H1 (cell line): ENCODE measurements around the gene OR2D2. TPM values are rescaled to one million over a fixed set of nuclear protein-coding genes. Genes with fewer than 3 reads are reported as not detected.

Source experiments
- CTCF ChIA-PET: fragments of 300-600 bp; sonication (Branson Sonifier 250); formaldehyde crosslinking; loops from one replicate; lab custom pipeline; 2021; ENCODE audit not compliant: partially characterized antibody; lab: Charles Lee
- POLR2A ChIA-PET: fragments of 300-600 bp; sonication (Branson Sonifier 250); formaldehyde crosslinking; loops from one replicate; lab custom pipeline; 2021; ENCODE audit warnings: inconsistent platforms; ENCODE audit not compliant: partially characterized antibody; lab: Charles Lee
- DNase-seq, 2 experiments: peaks; one replicate each; pipeline versions ENCODE4 v3.0.0 to v3.0.0-alpha.2; 2010 to 2022; ENCODE audit warnings: low spot score in 2 of 2, low read depth in 1 of 2, mixed read lengths in 1 of 2
- FAIRE-seq: peaks from 2 replicates; lab custom pipeline; 2011; peaks lifted over from hg19 to GRCh38; lab: Jason Lieb, UNC
- H2AFZ ChIP-seq: 2 replicates; pipeline ENCODE4 v1.8.1; 2012; ENCODE audit warnings: low read length, inconsistent platforms
- H2AK5ac ChIP-seq: 2 replicates; pipeline ENCODE4 v1.6.1; 2013; ENCODE audit warnings: low read depth, low read length
- H2BK120ac ChIP-seq: replicated peaks from 2 replicates; pipeline ENCODE3; 2013; ENCODE audit warnings: low read depth, low read length, inconsistent platforms
- H2BK12ac ChIP-seq: 2 replicates; pipeline ENCODE4 v1.6.1; 2013; ENCODE audit warnings: low read depth, low read length
- H2BK15ac ChIP-seq: 2 replicates; pipeline ENCODE4 v1.6.1; 2013; ENCODE audit warnings: low read length
- H2BK20ac ChIP-seq: 2 replicates; pipeline ENCODE4 v1.6.1; 2013; ENCODE audit warnings: low read length
- H2BK5ac ChIP-seq: 2 replicates; pipeline ENCODE4 v1.6.1; 2013; ENCODE audit warnings: low read depth, low read length
- H3K14ac ChIP-seq: 2 replicates; pipeline ENCODE4 v1.6.1; 2013; ENCODE audit warnings: inconsistent platforms; ENCODE audit not compliant: insufficient read length
- H3K18ac ChIP-seq: 2 replicates; pipeline ENCODE4 v1.6.1; 2013; ENCODE audit warnings: low read length; ENCODE audit errors: extremely low read depth
- H3K23ac ChIP-seq: 2 replicates; pipeline ENCODE4 v1.6.1; 2013; ENCODE audit warnings: inconsistent platforms; ENCODE audit not compliant: insufficient read length
- H3K23me2 ChIP-seq: 2 replicates; pipeline ENCODE4 v1.6.1; 2013; ENCODE audit warnings: low read depth, low read length
- H3K27ac ChIP-seq: 2 replicates; pipeline ENCODE4 v1.6.1; 2011; ENCODE audit warnings: low read depth, low read length, inconsistent platforms
- H3K27me3 ChIP-seq, 4 experiments: replicated peaks in 1 of 4; 1 replicate in 1 of 4; 2 replicates in 3 of 4; pipeline versions ENCODE4 v1.6.1 to v1.8.1; 2011 to 2013; ENCODE audit warnings: low read length in 3 of 4, mild to moderate bottlenecking in 3 of 4, inconsistent platforms in 2 of 4, mixed read lengths in 2 of 4, moderate library complexity in 1 of 4; ENCODE audit not compliant: control insufficient read depth in 3 of 4, insufficient read depth in 3 of 4; ENCODE audit errors: extremely low read depth in 1 of 4
- H3K36me3 ChIP-seq, 4 experiments: 2 replicates each; pipeline versions ENCODE4 v1.6.1 to v1.8.1; 2011 to 2013; ENCODE audit warnings: mild to moderate bottlenecking in 4 of 4, low read length in 3 of 4, moderate library complexity in 2 of 4, control low read depth in 1 of 4, inconsistent platforms in 1 of 4; ENCODE audit not compliant: insufficient read depth in 4 of 4, control insufficient read depth in 2 of 4
- H3K4ac ChIP-seq: replicated peaks from 2 replicates; pipeline ENCODE3; 2013; ENCODE audit warnings: low read length, low read depth, mixed read lengths, inconsistent platforms; ENCODE audit not compliant: insufficient read length
- H3K4me1 ChIP-seq, 4 experiments: replicated peaks in 1 of 4; 1 replicate in 1 of 4; 2 replicates in 3 of 4; pipeline versions ENCODE4 v1.6.1 to v1.8.1; 2011 to 2013; ENCODE audit warnings: low read length in 3 of 4, inconsistent platforms in 2 of 4, mixed read lengths in 1 of 4; ENCODE audit not compliant: insufficient read depth in 4 of 4, control insufficient read depth in 3 of 4
- H3K4me2 ChIP-seq, 2 experiments: 2 replicates each; pipeline versions ENCODE4 v1.6.1 to v1.8.1; 2011 to 2013; ENCODE audit warnings: low read depth in 2 of 2, low read length in 2 of 2, control low read depth in 1 of 2, inconsistent platforms in 1 of 2, mild to moderate bottlenecking in 1 of 2; ENCODE audit not compliant: insufficient read depth in 1 of 2
- H3K4me3 ChIP-seq, 4 experiments: fragments of 200-600, 300-600 bp in 1 of 4; sonication (generic), shearing (Covaris generic), sonication (Bioruptor Twin) in 1 of 4; 2 replicates each; pipeline versions ENCODE4 v1.5.1 to v1.8.1; 2011 to 2016; ENCODE audit warnings: low read length in 4 of 4, low read depth in 3 of 4, control low read depth in 2 of 4, inconsistent platforms in 2 of 4, mild to moderate bottlenecking in 2 of 4, mixed read lengths in 1 of 4, moderate library complexity in 1 of 4; ENCODE audit not compliant: insufficient read depth in 2 of 4; ENCODE audit errors: extremely low read depth in 1 of 4
- H3K56ac ChIP-seq: replicated peaks from 2 replicates; pipeline ENCODE3; 2013; ENCODE audit warnings: low read depth, mild to moderate bottlenecking, mixed read lengths, low read length, inconsistent platforms; ENCODE audit not compliant: insufficient read length
- H3K79me1 ChIP-seq: 2 replicates; pipeline ENCODE4 v1.6.1; 2013; ENCODE audit warnings: low read depth, low read length, control low read depth
- H3K79me2 ChIP-seq, 2 experiments: 2 replicates each; pipeline versions ENCODE4 v1.6.1 to v1.8.1; 2012 to 2013; ENCODE audit warnings: low read length in 2 of 2, mild to moderate bottlenecking in 2 of 2, inconsistent platforms in 1 of 2; ENCODE audit not compliant: insufficient read depth in 2 of 2, control insufficient read depth in 1 of 2
- H3K9ac ChIP-seq, 4 experiments: replicated peaks in 1 of 4; 1 replicate in 1 of 4; 2 replicates in 3 of 4; pipeline versions ENCODE4 v1.6.1 to v1.8.1; 2011 to 2013; ENCODE audit warnings: low read depth in 3 of 4, low read length in 3 of 4, control low read depth in 2 of 4, mild to moderate bottlenecking in 2 of 4, moderate library complexity in 2 of 4, inconsistent platforms in 1 of 4; ENCODE audit errors: extremely low read depth in 1 of 4
- H3K9me3 ChIP-seq, 2 experiments: 2 replicates each; pipeline versions ENCODE4 v1.6.1 to v1.8.1; 2012 to 2013; ENCODE audit warnings: mild to moderate bottlenecking in 2 of 2, moderate library complexity in 2 of 2, control low read depth in 1 of 2, inconsistent platforms in 1 of 2, low read depth in 1 of 2, low read length in 1 of 2, mixed read lengths in 1 of 2; ENCODE audit not compliant: insufficient read depth in 2 of 2
- H4K20me1 ChIP-seq, 2 experiments: replicated peaks in 1 of 2; 2 replicates each; pipeline versions ENCODE3 to v1.8.1; 2011 to 2013; ENCODE audit warnings: inconsistent platforms in 2 of 2, low read length in 2 of 2, mild to moderate bottlenecking in 1 of 2; ENCODE audit not compliant: insufficient read depth in 2 of 2, control insufficient read depth in 1 of 2
- H4K5ac ChIP-seq: 2 replicates; pipeline ENCODE4 v1.6.1; 2013; ENCODE audit warnings: low read length, low read depth, mixed read lengths, inconsistent platforms; ENCODE audit not compliant: insufficient read length
- H4K8ac ChIP-seq: 2 replicates; pipeline ENCODE4 v1.8.0; 2013; ENCODE audit warnings: mild to moderate bottlenecking, moderate library complexity, low read length, inconsistent platforms; ENCODE audit not compliant: insufficient read depth; ENCODE audit errors: extremely low read depth
- H4K91ac ChIP-seq: replicated peaks from 2 replicates; pipeline ENCODE3; 2013; ENCODE audit warnings: low read length, mixed read lengths, inconsistent platforms; ENCODE audit not compliant: insufficient read length
- ASH2L ChIP-seq: fragments of 200-600, 300-600 bp; sonication (generic); IDR thresholded peaks from one replicate; pipeline ENCODE4 v1.7.1; 2017; ENCODE audit warnings: low read length
- BACH1 ChIP-seq: IDR thresholded peaks from 2 replicates; pipeline ENCODE4 v1.6.1; 2012; ENCODE audit warnings: low read length, improper control_type of control experiment
- CBX5 ChIP-seq: fragments of 300-800, 300-1000 bp; sonication (generic); IDR thresholded peaks from 2 replicates; pipeline ENCODE4 v1.7.1; 2016; ENCODE audit warnings: antibody characterized with exemption, low read length, low read depth
- CTCF ChIP-seq, 3 experiments: IDR thresholded peaks; 1 replicate in 2 of 3; 2 replicates in 1 of 3; pipeline versions ENCODE4 v1.5.1 to v1.6.1; 2011; ENCODE audit warnings: low read length in 3 of 3, mild to moderate bottlenecking in 3 of 3, inconsistent platforms in 2 of 3, low read depth in 1 of 3, moderate library complexity in 1 of 3; ENCODE audit not compliant: insufficient read depth in 1 of 3; ENCODE audit errors: control extremely low read depth in 1 of 3
- HDAC2 ChIP-seq, 2 experiments: fragments of 300-600 bp in 1 of 2; sonication (generic) in 1 of 2; IDR thresholded peaks; 2 replicates each; pipeline ENCODE4 v1.6.1; 2011 to 2012; ENCODE audit warnings: low read depth in 2 of 2, low read length in 2 of 2, mild to moderate bottlenecking in 2 of 2, moderate library complexity in 2 of 2, borderline replicate concordance in 1 of 2, inconsistent platforms in 1 of 2
- POU5F1 ChIP-seq: IDR thresholded peaks from 2 replicates; pipeline ENCODE4 v1.6.1; 2011; ENCODE audit warnings: low read depth, mild to moderate bottlenecking, low read length, moderate library complexity
- RAD21 ChIP-seq, 2 experiments: IDR thresholded peaks in 1 of 2; conservative IDR thresholded peaks in 1 of 2; 2 replicates each; pipeline ENCODE4 v1.6.1; 2011; ENCODE audit warnings: low read depth in 2 of 2, low read length in 2 of 2, improper control_type of control experiment in 1 of 2, inconsistent platforms in 1 of 2, mild to moderate bottlenecking in 1 of 2, moderate library complexity in 1 of 2
- RXRA ChIP-seq: IDR thresholded peaks from 2 replicates; pipeline ENCODE4 v1.6.1; 2011; ENCODE audit warnings: low read depth, mild to moderate bottlenecking, low read length, moderate library complexity; ENCODE audit not compliant: insufficient read depth
- SP1 ChIP-seq: IDR thresholded peaks from 2 replicates; pipeline ENCODE4 v1.6.1; 2011; ENCODE audit warnings: low read depth, low read length
- WGBS, 2 experiments: shearing (Covaris generic) in 1 of 2; methylation state at CpG; one replicate each; pipeline versions ENCODE4 v1.1.6 to v1.1.7; 2013 to 2015; ENCODE audit warnings: low lambda C conversion rate in 2 of 2, mixed read lengths in 2 of 2, inconsistent platforms in 1 of 2, low coverage in 1 of 2, missing lambda C conversion rate in 1 of 2; ENCODE audit not compliant: insufficient replicate concordance in 2 of 2, insufficient coverage in 1 of 2, insufficient read length in 1 of 2; ENCODE audit errors: extremely low coverage in 1 of 2, missing lambda C conversion rate in 1 of 2; 5-methylcytosine and 5-hydroxymethylcytosine counted together
- polyA plus RNA-seq, 7 experiments: library from polyadenylated mRNA; depleted of rRNA in 3 of 7; stranded (reverse) in 5 of 7; unstranded in 2 of 7; fragments of >200 nt in 5 of 7; fragments of 200-250 nt in 2 of 7; gene quantifications; 1 replicate in 5 of 7; 2 replicates in 1 of 7; 4 replicates in 1 of 7; pipeline versions ENCODE4 v1.2.1 to v1.2.3, GENCODE V29; 2011 to 2013; ENCODE audit warnings: missing spikeins in 2 of 7, mixed read lengths in 2 of 7
- total RNA-seq: library from RNA; stranded (reverse); fragmentation: NEBNext Ultra II Directional; extraction: Animal tissue kit (Norgen Biotek cat#: 25700); gene quantifications from 2 replicates; pipeline ENCODE4 v1.2.1, GENCODE V29; 2021

The OR2D2 gene
- total and polyA plus RNA-seq, 2 of the 8 experiments (the other 6 are each of a cell fraction or from before 2014, with no cell fraction given), result 0.15 TPM; not detected in 1

- no peaks in the 10 kb centered on the region for H4K20me1 ChIP-seq
- no peak overlapping the region for H3K27ac ChIP-seq
- no peaks in the 10 kb centered on the region for H3K79me2 ChIP-seq
- H3K36me3 ChIP-seq, result peaks cover 0 to 2% (median 0%) of the 10 kb centered on the region in 4 experiments; a peak in 1 of 8 replicates
- no peak overlapping the region for H3K56ac ChIP-seq
- H2AFZ ChIP-seq, result no peak overlapping the region
- FAIRE-seq (no peak), DNase-seq (no peak)
- no peak overlapping the region for H3K4me3 ChIP-seq
- no peak overlapping the region for H4K5ac ChIP-seq
- no peak overlapping the region for H3K4me2 ChIP-seq
- no peak overlapping the region for H4K91ac ChIP-seq
- WGBS, 2 experiments, result 87% methylated on average over 2 of the region's 2 CpGs; no CpG with 5 or more reads in 1 of the 2 experiments
- H3K9ac ChIP-seq, result no peak overlapping the region
- peaks cover 2 to 9% of the 10 kb centered on the region in 2 experiments; a peak in 1 of 4 replicates for H3K9me3 ChIP-seq
- no peak overlapping the region for H3K4ac ChIP-seq
- no peaks in the 10 kb centered on the region for H3K79me1 ChIP-seq
- H3K14ac ChIP-seq, result no peak overlapping the region
- ChIA-PET POLR2A (interaction anchor here (1.3 kb wide), 1 partner anchor 27 kb away, joined by 3 read pairs; no protein-coding TSS in a partner anchor), CTCF (interaction anchor here (0.6 to 1.3 kb wide), 4 partner anchors 12 to 148 kb away, joined by 3 read pairs; no protein-coding TSS in a partner anchor)
- no peak overlapping the region for H2BK5ac ChIP-seq
- H3K18ac ChIP-seq, result no peak overlapping the region
- H2AK5ac ChIP-seq, result no peak overlapping the region
- peaks cover 0 to 1% (median 0%) of the 10 kb centered on the region in 4 experiments; a peak in 1 of 7 replicates for H3K27me3 ChIP-seq
- no peaks in the 10 kb centered on the region for H3K4me1 ChIP-seq
- H2BK15ac ChIP-seq, result no peak overlapping the region
- H3K23ac ChIP-seq, result no peak overlapping the region
- H2BK12ac ChIP-seq, result no peak overlapping the region
- no peak overlapping the region for H2BK20ac ChIP-seq
- H2BK120ac ChIP-seq, result no peak overlapping the region
- no peaks in the 10 kb centered on the region for H3K23me2 ChIP-seq
- H4K8ac ChIP-seq, result no peak overlapping the region
- no peak for TF ChIP-seq POU5F1
- peak in 1 of 3 experiments; percentile 2; a peak in 1 of 4 replicates for TF ChIP-seq CTCF (IDR thresholded peaks at IDR 0.05; ENCODE audit: control extremely low read depth in 1 of 3, insufficient read depth in 1 of 3, low read depth in 1 of 3, low read length in 3 of 3)
- no peak for TF ChIP-seq BACH1
- TF ChIP-seq ASH2L, result no peak
- TF ChIP-seq HDAC2 (IDR thresholded peaks at IDR 0.05; ENCODE audit: borderline replicate concordance in 1 of 2, low read depth in 2 of 2, low read length in 2 of 2), result no peak
- no peak for TF ChIP-seq SP1
- 0 out of 4 replicates have a peak, but pooled peaks of 1 of the 2 experiments have one; percentile 5 for TF ChIP-seq RAD21 (IDR thresholded peaks at IDR 0.05 in 1 of 2, conservative IDR thresholded peaks at IDR 0.05 in 1 of 2; ENCODE audit: low read depth in 2 of 2, low read length in 2 of 2)
- no peak for TF ChIP-seq CBX5
- no peak for TF ChIP-seq RXRA
Measured at GRCh38 chr11:6900327-6900999, 8.2 kb upstream of the OR2D2 start.
